NCI-H2171 treated with DMSO at 0.1 percent for 48 hours (cell line): ENCODE measurements around the gene PTPRE.

Experiments used
- DNase-seq: peaks from one replicate; lab custom pipeline; 2025; lab: John Stamatoyannopoulos, UW

PTPRE gene, protein sequence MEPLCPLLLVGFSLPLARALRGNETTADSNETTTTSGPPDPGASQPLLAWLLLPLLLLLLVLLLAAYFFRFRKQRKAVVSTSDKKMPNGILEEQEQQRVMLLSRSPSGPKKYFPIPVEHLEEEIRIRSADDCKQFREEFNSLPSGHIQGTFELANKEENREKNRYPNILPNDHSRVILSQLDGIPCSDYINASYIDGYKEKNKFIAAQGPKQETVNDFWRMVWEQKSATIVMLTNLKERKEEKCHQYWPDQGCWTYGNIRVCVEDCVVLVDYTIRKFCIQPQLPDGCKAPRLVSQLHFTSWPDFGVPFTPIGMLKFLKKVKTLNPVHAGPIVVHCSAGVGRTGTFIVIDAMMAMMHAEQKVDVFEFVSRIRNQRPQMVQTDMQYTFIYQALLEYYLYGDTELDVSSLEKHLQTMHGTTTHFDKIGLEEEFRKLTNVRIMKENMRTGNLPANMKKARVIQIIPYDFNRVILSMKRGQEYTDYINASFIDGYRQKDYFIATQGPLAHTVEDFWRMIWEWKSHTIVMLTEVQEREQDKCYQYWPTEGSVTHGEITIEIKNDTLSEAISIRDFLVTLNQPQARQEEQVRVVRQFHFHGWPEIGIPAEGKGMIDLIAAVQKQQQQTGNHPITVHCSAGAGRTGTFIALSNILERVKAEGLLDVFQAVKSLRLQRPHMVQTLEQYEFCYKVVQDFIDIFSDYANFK

DNA sequence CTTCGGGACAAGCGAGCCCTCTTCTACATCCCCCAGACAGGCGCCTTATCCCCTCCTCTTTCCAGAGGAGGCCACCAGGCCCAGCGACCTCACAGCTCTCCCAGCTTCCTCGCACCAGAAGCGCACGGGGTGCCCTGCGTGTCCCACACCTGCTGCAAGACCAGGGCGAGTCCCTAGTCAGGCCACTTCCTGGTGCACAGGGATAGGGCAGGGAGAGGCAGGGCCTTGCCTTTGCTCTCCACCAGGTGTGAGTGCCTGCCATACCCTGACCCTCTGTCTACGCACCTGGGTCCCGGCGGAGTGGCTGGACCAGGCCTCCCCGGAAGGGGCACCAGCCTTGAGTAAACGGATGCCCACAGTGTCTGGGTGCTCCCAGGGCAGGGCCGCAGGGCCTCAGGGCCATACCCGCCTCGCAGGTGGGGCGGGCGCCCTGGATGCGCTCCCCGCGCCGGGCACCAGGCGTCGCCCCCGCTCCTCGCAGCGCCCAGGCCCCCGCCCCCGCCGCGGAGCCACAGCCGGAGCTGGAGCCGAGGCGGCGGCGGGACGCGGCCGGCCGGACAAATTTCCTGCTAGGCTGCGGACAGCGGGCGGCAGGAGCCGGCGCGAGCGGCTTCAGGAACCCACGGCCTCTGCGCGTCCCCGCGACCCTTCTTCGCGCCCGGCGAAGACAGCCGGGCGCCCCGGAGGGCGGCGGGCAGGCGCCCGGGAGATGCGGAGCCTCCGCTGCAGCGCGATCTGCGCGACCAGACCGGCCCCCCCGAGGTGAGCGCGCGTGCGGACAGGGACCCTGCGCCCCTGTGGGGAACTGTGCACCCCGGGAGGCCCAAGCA lies at the start of gene PTPRE:
Gene PTPRE (plus strand): TSS at position 556 of the 830 bp plus-strand sequence. CDS start 133,779 bp downstream, outside the sequence.
- DNase-seq: peak; percentile 14

DNA sequence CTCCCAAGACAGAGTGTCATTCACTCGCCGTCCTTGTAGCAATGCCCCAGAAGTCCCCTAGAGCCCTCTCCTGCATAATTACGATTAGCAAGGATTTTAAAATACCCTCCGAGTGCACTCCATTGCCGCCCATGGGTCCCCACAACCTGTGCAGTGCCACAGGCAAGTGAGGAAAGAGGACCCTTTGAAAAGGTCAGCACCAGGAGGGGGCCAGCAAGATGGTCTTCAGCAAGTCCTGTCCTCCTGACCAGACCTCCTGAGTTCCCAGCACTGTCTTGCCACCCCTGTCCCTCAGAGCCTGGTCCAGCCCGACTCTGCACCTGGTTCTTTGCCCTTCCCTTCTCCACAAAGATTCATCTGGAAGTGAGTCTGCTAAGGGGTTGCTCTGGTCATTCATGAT lies 46.3 kb upstream of the PTPRE start:
- DNase-seq: no peak

DNA sequence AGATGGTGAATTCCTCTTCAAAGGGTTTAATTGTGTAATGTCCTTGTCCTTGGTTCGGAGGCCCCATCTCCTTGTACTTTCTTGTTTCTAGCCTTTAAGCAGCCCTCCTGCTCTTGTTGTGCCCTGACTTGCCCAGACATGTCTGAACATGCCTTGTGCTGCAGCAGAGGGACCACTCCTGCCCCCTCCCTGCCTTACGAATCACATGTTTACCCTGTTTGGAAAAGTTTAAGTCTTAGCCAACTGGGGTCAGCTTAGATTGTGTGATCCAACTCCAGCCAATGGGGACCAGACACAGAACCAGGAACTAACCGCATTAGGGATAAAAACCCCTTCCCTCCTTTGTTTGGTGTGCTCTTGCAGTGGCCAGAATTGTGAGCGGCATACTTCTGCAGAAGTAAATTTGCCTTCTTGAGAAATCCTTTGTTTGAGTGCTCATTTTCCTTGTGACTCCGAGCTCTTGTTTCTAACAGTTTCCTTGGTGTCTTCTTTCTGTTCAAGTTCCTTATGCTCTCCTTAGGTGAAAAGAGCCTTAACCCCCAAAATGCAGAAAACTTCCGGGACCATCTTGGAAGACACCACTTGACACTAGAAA lies 43.6 kb upstream of the PTPRE start:
- no peak for DNase-seq

DNA sequence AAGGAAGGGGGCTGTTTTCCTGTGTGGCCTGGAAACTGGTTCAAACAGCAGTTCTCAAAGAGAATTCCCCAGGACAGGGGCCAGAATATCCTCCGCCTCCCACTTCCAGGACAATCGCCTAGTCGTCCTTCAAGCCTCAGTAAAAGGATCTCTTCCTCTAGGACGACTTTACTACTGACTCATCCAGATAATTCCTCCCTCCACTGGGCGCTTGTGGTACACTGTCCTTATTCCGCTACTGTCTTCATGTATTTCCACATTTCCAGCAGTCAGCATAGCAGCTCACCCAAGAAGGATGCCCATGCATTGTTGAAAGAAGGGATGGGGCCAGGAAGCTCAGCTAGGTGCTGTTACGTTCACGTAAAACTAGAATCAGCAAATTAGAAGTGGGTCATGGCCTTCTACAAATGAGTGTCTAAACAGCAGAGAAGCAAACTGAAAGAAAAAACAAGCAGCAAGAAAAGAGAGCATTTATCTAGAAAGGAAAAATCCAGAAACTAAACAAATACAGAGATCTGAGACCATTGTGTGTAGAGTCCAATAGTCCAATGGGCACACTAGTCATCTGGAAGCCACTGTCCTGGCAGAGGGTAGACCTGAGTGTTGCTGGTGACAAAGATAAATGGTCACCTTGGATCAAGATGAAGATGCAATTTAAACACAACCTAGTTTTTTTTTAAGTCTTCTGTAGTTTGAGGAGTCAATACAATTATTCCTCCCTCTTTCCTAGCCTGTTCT lies 40.5 kb upstream of the PTPRE start:
- no peak for DNase-seq

DNA sequence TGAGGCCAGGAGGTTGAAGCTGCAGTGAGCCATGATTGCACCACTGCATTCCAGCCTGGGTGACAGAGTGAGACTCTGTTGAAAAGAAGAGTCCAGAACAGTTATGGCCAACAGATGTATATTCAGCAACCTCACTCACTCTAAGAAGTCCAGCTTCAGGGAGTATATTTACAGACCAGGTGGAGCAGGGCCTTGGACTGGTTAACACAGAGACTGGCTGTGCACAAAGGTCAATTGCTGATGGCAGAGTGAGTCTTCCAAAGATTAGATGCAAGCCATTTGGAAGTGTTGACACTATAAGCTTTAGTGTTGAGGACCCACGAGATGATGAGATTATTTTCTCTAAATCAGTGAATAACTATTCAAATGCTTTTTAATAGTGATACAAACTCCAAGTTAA lies 39.1 kb upstream of the PTPRE start:
- DNase-seq: no peak

DNA sequence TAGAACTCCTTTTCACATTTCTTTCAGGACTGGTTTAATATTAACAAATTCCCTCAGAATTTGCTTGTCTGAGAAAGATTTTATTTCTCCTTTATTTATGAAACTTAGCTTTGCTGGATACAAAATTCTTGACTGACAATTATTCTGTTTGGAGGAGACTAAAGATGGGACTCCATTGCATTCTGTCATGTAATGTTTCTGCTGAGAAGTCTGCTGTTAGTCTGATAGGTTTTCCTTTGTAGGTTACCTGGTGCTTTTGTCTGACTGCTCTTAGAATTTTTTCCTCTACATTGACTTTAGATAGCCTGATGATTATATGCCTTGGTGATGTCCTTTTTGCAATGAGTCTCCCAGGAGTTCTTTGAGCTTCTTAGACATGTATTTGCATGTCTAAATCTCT lies 37.6 kb upstream of the PTPRE start:
- no peak for DNase-seq

DNA sequence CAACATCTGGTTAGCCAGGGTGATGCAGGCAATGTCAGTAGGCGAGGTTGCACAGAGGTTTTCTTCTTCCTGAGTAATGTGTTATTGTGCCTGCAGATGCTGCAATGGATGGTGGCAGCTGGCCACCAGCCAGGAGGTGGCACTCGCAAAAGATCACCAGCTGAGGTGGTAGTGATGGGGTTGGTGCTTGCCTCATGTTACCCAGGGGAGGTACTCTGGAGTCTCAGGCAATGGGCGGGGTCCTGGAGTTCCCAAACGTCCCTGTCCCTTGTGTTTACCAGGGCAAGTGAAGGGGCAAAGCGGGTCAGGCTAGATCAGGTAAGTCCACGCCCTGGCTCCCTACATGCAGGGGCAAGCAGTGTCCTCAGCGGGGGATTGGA lies 35.3 kb upstream of the PTPRE start:
- DNase-seq: no peak

DNA sequence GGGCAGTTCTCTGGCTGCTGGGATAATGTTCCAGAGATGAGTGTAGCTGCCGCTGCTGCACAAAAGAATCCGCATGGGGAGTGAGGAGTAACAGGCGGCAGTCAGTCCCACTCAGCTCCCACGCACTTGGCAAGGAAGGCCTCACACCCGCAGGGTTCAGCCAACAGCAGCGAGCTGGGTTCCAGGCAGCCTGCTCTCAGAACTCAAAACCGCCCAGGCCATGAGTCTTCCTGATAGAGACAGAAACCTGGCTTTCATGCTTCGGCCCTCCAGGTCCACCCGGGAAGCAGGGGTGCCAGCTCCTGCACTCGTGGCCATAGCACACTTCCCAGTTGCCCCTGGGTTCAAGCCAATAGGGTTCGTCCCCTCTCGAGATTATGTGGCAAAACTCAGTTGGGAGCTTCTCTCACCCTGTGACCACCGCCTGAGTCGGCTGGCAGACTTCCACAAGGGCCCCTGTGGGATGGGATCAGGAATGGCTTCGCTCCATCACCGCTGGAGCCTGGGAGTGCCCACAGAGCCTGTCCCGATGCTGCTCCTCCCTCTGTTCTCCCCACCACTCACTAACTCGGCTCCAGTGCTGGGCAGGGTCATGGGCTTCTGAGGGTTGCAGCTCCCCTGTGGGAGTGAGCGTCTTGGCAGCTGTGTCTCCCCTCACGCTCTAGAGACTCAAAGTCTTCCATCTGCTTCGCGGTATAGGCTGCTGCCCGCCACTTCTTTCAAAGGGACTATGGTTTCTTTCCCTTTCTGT lies 34.7 kb upstream of the PTPRE start:
- no peak for DNase-seq

DNA sequence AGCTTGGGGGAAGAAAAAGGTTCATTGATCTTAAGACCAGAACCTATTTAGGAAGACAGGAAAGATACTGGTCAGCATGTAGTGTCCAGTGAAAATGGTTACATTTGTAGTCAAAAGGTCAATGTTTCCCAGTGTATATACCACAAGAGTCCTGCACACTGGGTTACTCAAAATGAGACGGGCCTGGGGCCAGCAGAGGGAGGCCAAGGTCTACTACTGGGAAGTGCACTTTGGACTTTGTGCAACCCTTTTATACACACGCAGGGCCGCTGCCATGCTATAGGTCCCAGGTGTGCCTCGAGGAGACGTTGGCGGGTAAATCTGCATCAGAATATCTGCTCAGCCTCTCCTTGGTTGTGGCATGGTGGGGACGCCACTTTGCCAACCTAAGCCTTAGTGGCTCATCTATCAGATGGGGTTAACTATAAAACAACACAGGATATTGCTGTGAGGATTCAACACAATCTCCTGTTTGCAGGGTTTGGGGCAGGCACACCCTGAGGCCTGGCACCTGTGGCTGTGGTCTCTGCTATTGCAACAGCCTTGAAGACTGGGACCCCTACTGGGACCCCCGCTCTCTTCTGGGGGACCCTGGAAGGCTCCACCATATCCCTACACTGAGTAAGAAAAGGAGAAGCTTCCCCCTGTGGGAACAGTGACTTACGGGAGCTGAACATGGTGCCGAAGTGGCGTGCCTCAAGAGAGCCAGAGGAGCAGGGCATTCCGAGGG lies 33.9 kb upstream of the PTPRE start:
- DNase-seq: no peak

DNA sequence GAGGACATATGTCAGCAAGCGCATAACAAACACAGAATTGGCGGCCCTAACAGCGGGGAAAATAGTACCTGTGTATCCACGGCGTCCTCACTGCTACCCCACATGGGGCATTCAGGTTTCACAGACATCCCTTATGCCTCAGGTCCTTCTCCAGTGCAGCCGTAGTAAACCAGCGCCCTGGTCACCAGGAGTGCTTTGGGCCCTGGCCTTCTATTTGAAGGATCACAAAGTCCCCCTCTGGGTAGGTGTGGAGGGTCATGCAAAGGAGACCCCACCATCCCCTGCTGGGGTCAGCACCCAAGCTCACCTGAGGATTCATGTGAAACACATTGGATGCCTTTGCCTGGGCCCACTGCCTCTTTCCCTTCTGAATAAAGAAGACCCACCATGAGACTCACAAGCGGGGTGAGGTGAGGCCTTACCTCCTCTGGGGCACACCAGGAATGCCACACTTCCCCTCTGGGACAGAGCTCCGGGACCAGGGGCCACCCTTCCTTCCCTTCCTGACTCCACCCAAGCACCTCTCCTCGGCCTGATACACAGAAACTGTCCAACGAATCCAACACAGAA lies 32.9 kb upstream of the PTPRE start:
- no peak for DNase-seq

DNA sequence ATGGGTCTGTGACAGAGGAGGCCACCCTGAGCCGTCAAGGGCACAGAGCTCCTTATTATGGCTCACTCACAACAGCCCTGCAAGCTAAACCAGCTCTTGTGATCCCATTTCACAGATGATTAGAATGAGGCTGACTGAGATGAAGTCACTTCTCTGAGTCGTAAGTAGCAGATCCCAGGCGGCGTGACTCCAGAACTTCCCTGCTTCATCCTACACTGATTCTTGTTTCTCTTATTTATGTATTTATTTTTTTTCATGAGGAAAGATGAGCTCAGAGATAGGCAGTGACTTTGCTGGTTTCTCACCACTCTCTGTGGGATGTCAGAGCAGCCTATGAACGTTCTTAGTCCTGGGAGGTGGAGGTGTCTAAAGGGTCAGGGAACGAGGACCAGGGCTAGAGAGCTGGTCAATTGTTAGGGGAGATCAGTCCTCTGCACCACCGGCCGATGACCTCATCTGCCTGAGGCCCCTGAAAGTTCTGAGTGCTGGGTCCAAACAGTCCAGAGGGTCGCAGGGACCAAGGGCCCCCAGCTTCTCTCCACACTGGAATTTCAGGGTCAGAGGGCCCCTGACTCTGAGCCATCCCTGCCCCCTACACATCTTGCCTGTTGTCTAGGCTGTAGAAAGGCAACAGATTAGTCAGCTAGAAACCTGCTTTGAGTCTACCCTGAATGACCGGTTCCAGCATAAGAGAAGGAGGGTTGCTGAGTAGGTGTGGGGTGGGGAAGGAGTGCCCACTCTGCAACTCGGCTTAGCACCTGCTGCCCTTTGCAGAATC lies 32.0 kb upstream of the PTPRE start:
- DNase-seq: no peak

DNA sequence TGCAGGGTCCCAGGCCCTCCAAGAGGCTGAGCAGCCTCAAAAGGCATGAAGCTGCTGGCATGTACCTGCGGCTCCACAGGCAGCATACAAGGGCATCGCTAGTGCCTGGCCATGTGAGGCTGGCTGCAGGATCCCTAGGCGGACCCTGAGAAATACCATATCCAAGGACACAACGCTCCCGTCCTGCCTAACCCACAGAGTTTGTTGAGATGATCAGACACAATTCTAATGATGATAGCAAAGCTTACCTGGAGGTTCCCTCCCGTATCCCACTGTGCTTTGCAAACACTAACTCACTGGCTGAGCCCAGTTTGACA lies 31.5 kb upstream of the PTPRE start:
- no peak for DNase-seq

DNA sequence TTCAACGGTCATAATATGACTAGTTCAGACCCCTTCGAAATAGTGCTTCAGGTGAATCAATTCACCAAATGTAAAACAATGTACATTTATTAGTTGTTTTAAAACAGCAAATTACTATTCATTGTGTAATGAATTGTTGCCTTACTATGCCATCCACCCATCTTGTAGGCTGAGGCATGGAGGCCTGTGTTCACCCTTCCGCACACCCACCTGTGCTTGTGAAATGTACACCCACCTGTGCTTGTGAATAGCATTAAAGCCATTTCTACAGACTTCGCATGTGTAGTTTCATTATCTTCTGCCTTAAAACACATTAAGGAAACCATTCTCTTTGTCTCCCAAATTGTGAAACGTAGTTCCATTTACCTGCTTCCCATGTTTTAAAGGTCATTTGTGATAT lies 31.0 kb upstream of the PTPRE start:
- DNase-seq: no peak

DNA sequence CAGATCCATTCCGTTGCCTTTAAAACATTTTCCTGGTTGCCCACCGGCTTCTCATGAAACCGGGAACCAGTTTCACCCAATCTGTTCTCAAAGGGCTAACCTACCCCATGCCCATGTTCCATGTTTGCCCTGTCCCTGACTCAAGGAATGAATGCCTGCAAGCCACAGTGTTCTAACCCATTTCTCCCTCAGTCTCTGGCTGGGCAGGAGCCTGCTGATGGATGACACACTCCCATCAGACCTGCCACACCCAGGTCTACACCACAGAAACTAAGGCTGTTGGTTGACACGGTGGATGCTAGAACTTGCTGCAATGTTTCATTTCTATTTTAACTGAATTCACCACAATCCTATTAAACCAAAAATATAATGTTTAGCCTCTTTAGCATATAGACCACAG lies 29.8 kb upstream of the PTPRE start:
- DNase-seq: no peak

DNA sequence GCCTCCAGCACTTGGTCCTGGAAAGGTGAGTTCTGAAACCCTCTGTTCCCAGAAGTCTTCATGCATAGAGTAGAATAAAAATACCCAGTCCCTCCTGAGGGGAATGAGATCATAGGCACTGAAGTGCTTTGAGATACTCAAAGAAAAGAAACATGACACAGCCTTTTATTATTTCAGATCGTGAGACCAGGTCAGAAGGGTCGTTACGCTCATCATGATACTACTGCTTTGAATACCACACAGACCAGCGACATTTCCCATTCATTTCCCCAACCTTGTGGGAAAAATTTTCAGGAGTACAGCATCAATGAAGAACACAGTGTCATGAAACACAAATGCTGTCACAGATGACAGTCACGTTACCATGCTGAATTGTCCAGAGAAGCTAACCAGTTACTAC lies 29.2 kb upstream of the PTPRE start:
- DNase-seq: no peak

DNA sequence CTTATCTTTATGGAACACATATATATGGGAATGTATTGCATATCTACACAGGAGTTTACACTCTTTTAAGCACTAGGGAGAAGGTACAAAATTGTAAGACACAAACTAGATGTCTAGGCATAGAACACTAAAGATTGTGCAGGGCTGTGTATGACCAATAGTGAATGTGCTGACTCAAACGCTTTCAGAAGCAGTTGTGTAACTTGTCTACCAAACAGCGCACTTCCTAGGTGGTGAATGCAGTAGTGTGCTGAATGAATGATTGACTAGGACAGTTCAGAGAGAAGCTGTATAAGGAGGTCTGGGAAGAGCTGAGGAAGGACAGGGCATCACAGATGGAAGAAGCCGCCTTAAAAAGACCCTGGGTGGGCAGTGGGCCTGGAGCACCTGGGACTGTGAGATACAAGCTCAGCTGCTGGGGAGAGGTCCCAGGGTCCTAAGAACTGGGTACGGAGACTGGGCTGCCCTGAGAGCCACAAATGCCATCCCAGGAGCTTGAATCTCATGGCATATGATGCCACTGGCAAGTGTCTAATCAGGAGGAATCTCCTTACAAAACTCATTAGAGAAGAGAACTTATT lies 28.3 kb upstream of the PTPRE start:
- DNase-seq: no peak

DNA sequence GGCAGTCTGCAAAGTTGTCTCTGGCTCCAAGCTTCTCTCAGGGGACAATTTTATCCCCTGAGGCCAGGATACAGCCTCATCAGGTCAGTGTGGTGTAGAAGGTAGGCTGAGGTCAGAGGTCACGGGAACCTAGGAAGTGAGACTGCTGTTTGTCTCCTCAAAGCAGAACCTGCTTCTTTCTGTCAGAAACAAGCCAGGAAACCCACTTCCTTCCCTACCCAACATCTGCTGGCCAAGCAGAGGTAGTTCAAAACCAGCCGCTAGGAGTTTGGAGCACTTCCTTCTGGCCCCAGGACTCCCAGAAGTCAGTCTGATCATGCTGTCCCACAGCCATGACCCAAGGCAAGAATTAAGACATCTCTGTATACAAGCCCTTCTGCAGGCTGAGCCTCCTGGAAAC lies 26.3 kb upstream of the PTPRE start:
- no peak for DNase-seq

DNA sequence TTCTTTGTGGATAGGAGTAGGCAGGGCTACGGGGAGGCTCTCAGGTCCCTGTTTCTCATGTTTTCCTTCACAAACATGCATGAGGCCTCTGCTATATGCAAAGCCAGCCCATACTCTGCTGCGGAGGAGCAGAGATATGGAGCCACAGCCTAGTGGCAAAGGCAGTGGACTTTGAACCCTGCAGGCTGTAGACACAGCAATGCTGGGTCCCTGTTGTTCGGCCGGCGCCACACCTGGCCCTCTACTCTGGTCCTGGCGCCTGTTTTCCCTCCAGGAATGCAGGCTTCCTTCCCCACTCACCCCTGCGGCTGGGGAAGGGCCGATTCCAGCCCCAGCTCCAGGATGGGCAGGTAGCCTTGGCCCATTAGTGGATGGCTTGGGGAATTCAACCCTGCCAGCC lies 25.6 kb upstream of the PTPRE start:
- no peak for DNase-seq

DNA sequence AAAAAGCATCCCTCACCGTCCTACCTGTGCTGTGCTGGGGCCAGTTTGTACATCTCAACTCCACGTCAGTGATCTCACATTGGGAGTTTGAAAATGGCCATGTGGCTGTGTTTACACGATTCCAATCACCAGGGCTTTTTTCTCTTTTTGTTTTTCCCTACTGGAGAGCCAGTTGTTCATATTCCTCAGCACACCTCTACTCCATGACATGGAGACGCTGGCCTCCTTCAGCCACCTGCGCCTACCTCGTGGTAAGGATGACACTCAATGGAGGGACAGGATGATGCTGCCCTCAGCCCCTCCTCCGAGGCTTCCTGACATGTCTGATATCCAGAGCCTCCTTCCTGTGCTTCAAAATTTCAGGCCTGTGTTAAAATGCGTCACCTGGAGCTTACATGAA lies 24.5 kb upstream of the PTPRE start:
- no peak for DNase-seq
